ENCODE results near the gene SMPX. TPM values are rescaled to one million over a fixed set of nuclear protein-coding genes. Genes with fewer than 3 reads are reported as not detected.
"Not testable (repeated sequence)": the region's sequence is repeated elsewhere in the genome, so short reads cannot be mapped to it uniquely, and the experiment has no call there.

The SMPX gene
- total RNA-seq, 1 experiment from 2014 or later: not detected

- no peaks in the 10 kb centered on the region for H3K27me3 ChIP-seq (ENCODE audit: insufficient read depth, low read depth)
- H3K4me2 ChIP-seq: no peak overlapping the region
- no peaks in the 10 kb centered on the region for H3K4me1 ChIP-seq (replicated peaks; ENCODE audit: insufficient read depth)
- no TSS peak for BruUV-seq (replicated peaks)
- H4K20me1 ChIP-seq (ENCODE audit: insufficient read depth): no peaks in the 10 kb centered on the region
- POLR2A ChIA-PET (ENCODE audit: unreplicated experiment): no interaction called here
- H3K9me3 ChIP-seq (ENCODE audit: insufficient read depth, low read depth): no peaks in the 10 kb centered on the region
- H3K4me3 ChIP-seq: no peak overlapping the region
- H3K27ac ChIP-seq: no peak overlapping the region
- no peaks in the 10 kb centered on the region for H3K9me2 ChIP-seq (ENCODE audit: insufficient read depth)
- H2AFZ ChIP-seq: no peak overlapping the region
- no peaks in the 10 kb centered on the region for H3F3A ChIP-seq (ENCODE audit: insufficient read depth, low read depth)
- H3K79me2 ChIP-seq (ENCODE audit: low read depth): no peaks in the 10 kb centered on the region
- CTCF ChIA-PET: no interaction called here
- H3K36me3 ChIP-seq (ENCODE audit: low read depth): no peaks in the 10 kb centered on the region
- TF ChIP-seq, protein P1, sequence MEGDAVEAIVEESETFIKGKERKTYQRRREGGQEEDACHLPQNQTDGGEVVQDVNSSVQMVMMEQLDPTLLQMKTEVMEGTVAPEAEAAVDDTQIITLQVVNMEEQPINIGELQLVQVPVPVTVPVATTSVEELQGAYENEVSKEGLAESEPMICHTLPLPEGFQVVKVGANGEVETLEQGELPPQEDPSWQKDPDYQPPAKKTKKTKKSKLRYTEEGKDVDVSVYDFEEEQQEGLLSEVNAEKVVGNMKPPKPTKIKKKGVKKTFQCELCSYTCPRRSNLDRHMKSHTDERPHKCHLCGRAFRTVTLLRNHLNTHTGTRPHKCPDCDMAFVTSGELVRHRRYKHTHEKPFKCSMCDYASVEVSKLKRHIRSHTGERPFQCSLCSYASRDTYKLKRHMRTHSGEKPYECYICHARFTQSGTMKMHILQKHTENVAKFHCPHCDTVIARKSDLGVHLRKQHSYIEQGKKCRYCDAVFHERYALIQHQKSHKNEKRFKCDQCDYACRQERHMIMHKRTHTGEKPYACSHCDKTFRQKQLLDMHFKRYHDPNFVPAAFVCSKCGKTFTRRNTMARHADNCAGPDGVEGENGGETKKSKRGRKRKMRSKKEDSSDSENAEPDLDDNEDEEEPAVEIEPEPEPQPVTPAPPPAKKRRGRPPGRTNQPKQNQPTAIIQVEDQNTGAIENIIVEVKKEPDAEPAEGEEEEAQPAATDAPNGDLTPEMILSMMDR (conservative IDR thresholded peaks at IDR 0.05): no peak
- TF ChIP-seq EZH2 (IDR thresholded peaks at IDR 0.05; ENCODE audit: low read depth): no peak
- intact Hi-C loops (cut with micrococcal nuclease; ENCODE audit: unreplicated experiment): no loop called here
- no peak for DNase-seq
These were observed 21.2 kb upstream of the SMPX start for GRCh38 chrX:21779095-21779494.

GRCh38 chrX:21778236-21778635 is 20.3 kb upstream of the SMPX start:
- no TSS peak for BruUV-seq (replicated peaks)
- CTCF ChIA-PET: no interaction called here

DNA sequence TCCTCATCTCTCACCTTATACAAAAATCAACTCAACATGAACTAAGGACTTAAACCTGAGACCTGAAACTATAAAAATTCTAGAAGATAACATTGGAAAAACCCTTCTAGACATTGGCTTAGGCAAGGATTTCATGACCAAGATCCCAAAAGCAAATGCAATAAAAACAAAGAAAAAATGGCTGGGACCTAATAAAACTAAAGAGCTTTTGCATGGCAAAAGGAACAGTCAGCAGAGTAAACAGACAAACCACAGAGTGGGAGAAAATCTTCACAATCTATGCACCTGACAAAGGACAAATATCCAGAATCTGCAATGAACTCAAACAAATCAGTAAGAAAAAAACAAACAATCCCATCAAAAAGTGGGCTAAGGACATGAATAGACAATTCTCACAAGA is 17.2 kb upstream of the SMPX start:
- not testable (repeated sequence) for BruUV-seq (replicated peaks); H3F3A ChIP-seq (ENCODE audit: insufficient read depth, low read depth)

More at GRCh38 chrX:21778236-21778635, 20.3 kb upstream of the SMPX start:
- DNase-seq: no peak
- Histone ChIP-seq H3F3A (ENCODE audit: insufficient read depth, low read depth) (no peaks in the 10 kb centered on the region), H3K79me2 (ENCODE audit: low read depth) (no peaks in the 10 kb centered on the region), H3K4me3 (no peak overlapping the region), H3K27ac (no peak overlapping the region), H4K20me1 (ENCODE audit: insufficient read depth) (no peaks in the 10 kb centered on the region), H3K36me3 (ENCODE audit: low read depth) (no peaks in the 10 kb centered on the region), H3K4me2 (no peak overlapping the region), H3K9me2 (ENCODE audit: insufficient read depth) (no peaks in the 10 kb centered on the region), H3K27me3 (ENCODE audit: insufficient read depth, low read depth) (no peaks in the 10 kb centered on the region), H2AFZ (no peak overlapping the region), H3K4me1 (replicated peaks; ENCODE audit: insufficient read depth) (no peaks in the 10 kb centered on the region), H3K9me3 (ENCODE audit: insufficient read depth, low read depth) (no peaks in the 10 kb centered on the region)
- intact Hi-C loops (cut with micrococcal nuclease; ENCODE audit: unreplicated experiment): no loop called here
- POLR2A ChIA-PET (ENCODE audit: unreplicated experiment): no interaction called here
- TF ChIP-seq EZH2 (IDR thresholded peaks at IDR 0.05; ENCODE audit: low read depth): no peak
- TF ChIP-seq, protein P1 (conservative IDR thresholded peaks at IDR 0.05): no peak

GRCh38 chrX:21773036-21773435 is 15.1 kb upstream of the SMPX start:
- H3K4me1 ChIP-seq (replicated peaks; ENCODE audit: insufficient read depth); CTCF ChIA-PET; H4K20me1 ChIP-seq (ENCODE audit: insufficient read depth); H3K9me3 ChIP-seq (ENCODE audit: insufficient read depth, low read depth); BruUV-seq (replicated peaks); intact Hi-C loops (cut with micrococcal nuclease; ENCODE audit: unreplicated experiment); H3K36me3 ChIP-seq (ENCODE audit: low read depth); H2AFZ ChIP-seq; DNase-seq; H3K4me2 ChIP-seq; POLR2A ChIA-PET (ENCODE audit: unreplicated experiment); H3K9me2 ChIP-seq (ENCODE audit: insufficient read depth); H3K27me3 ChIP-seq (ENCODE audit: insufficient read depth, low read depth); H3K79me2 ChIP-seq (ENCODE audit: low read depth); H3K4me3 ChIP-seq; H3F3A ChIP-seq (ENCODE audit: insufficient read depth, low read depth); H3K27ac ChIP-seq: not testable (repeated sequence)

More for the DNA sequence above, 17.2 kb upstream of the SMPX start:
- H4K20me1 ChIP-seq (ENCODE audit: insufficient read depth); intact Hi-C loops (cut with micrococcal nuclease; ENCODE audit: unreplicated experiment); H3K9me2 ChIP-seq (ENCODE audit: insufficient read depth); POLR2A ChIA-PET (ENCODE audit: unreplicated experiment); H2AFZ ChIP-seq; H3K36me3 ChIP-seq (ENCODE audit: low read depth); H3K9me3 ChIP-seq (ENCODE audit: insufficient read depth, low read depth); H3K27ac ChIP-seq; H3K4me2 ChIP-seq; DNase-seq; H3K27me3 ChIP-seq (ENCODE audit: insufficient read depth, low read depth); H3K4me1 ChIP-seq (replicated peaks; ENCODE audit: insufficient read depth); H3K79me2 ChIP-seq (ENCODE audit: low read depth); H3K4me3 ChIP-seq; CTCF ChIA-PET: not testable (repeated sequence)
